ENCODE measurements around the gene SCGB1D4.

Gene SCGB1D4

GRCh38 chr11:62273789-62274275, 25.0 kb downstream of the SCGB1D4 start:
- no peak for DNase-seq (ENCODE audit: low read depth)

DNA sequence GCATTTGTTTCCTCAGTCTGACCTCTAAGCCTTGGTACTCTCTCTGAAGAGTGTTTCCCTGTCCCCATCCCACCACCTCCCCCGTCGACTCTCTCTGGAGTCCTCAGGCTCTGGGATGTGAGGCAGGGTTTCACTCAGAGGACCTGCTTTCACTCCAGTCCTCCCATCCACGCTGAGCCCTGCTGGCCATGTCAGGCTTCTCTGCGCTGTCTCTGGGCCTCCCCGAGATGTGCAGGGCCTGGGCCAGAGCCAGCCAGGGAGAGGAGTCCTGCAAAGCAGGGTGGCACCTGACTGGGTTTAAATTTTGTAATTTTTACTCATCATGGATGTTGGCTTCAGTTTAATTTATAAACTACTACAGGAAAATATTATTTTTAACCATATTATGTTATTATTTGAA, 25.6 kb downstream of the SCGB1D4 start:
- no peak for DNase-seq (ENCODE audit: low read depth)

- no peak for DNase-seq (ENCODE audit: low read depth)
These were observed 29.1 kb downstream of the SCGB1D4 start, which contains the start of gene SCGB2A2 for GRCh38 chr11:62269654-62270278. TSS of gene SCGB2A2 (plus strand) at chr11:62270158. CDS start at chr11:62270217, 59 bp downstream.

GRCh38 chr11:62267576-62267975, 31.3 kb downstream of the SCGB1D4 start:
- no peak for DNase-seq (ENCODE audit: low read depth)

DNA sequence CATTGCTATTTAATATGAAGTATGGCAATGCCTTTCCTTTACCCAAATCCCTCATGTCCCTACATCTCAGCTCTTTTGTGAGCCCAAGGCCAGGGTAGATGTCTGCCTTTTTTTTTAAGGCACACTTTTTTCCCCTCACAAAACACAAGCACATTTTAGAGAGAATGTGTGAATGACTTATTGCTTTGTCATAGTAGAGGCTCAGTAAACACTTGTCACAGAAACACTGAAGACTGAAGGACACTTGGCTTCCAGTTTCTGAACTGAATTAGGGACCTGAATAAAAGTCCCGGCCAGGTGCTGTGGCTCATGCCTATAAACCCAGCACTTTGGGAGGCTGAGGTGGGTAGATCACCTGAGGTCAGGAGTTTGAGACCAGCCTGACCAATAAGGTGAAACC, 31.8 kb downstream of the SCGB1D4 start:
- no peak for DNase-seq (ENCODE audit: low read depth)

DNA sequence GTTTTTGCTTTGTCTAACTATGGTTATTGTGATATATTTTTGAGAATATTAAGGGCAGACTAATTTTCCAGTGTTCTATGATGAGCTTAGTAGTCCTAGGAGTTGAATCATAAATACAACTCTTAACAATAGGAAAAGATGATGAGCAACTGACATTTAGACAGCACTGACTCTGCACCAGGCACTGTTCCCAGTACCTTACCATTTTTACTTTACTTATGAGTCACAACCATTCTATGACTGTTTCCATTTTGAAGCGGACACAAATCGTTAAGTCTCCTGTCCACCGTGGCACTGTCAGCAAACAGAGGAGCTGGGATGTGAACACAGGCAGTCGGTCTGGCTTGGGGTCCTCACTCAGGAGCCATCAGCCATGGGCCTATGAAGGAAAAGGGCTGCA, 32.3 kb downstream of the SCGB1D4 start:
- no peak for DNase-seq (ENCODE audit: low read depth)

DNA sequence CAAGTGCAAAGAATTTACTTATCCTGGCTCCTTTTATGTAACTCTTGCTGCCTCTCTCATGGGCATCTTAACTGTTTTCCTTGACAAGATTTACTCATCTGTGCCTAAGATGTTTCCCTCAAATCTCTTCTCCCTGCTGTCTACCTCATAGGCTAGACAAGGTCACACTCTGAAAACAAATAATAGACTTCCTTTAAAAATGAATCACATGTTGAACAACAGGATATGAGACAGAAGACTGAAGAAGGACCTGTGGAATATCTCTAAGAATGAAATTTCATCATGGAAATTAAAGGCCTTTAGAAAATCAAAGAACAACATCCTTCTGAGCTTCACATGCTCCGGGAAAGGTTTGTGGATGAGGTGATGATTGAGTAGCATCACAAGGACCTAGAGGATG, 34.9 kb downstream of the SCGB1D4 start:
- DNase-seq (ENCODE audit: low read depth) = no peak

- DNase-seq (ENCODE audit: low read depth) = no peak
These were observed 38.5 kb downstream of the SCGB1D4 start for GRCh38 chr11:62260261-62260953.

DNA sequence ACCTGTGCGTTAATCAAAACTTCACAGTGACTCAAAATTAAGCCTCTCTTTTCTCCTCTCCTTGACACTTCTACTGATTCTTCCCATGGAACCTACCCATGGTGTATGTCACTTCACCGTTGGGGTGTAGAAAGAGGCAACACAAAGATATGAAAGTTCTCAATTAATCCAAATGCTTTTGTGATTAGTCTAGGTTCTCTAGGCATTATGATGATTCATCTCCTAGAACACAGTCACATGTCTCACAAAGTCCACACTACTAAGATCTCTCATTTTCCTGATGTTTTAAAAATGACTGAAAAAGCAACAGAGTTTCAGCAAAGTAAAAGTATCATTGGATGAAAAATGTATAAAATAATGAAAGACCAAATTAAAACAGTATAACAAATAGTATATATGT, 42.6 kb downstream of the SCGB1D4 start:
- no peak for DNase-seq (ENCODE audit: low read depth)

DNA sequence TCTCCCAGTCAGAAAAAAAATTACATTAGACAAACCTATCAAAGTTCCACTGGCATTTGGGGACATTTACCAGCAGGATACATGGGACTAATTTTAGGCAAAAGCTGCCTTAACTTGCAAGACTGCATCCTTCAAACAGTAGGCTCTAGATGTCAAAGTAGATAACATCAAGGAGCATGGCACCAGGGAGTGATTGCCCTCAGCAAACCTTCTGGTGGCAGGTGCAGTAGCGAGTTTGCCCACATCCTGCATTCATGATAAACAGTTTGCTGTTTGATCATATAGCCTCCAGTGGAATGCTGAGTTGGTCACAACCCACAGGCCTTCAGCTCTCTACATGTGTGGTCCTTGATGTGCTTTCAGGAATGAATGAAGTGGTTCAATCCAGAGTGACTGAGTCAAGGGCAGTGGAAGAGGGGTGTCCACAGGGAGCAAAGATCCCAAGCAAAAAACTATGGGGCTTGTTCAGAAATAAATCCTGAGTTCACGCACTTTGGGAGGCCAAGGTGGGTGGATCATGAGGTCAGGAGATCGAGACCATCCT, 44.8 kb downstream of the SCGB1D4 start:
- no peak for DNase-seq (ENCODE audit: low read depth)

- DNase-seq (ENCODE audit: low read depth) = no peak
These were observed 47.2 kb downstream of the SCGB1D4 start for GRCh38 chr11:62251698-62252097.

Data from activated T-cell treated with anti-CD3 and anti-CD28 coated beads for 24 hours (primary cell).